VCaP (cell line): ENCODE data around the gene LPP.
A peak's percentile ranks its signal among the peaks of the same experiment; 100 is the strongest.

ENCODE experiments used
- H3K27ac ChIP-seq: fragments of 450-650 bp; 2 replicates; pipeline ENCODE4 v1.5.1; 2017
- TF ChIP-seq, protein P1 (sequence below): fragments of 450-650 bp; conservative IDR thresholded peaks from 2 replicates; pipeline ENCODE4 v1.5.1; 2017; ENCODE audit warnings: mild to moderate bottlenecking, moderate library complexity

Gene LPP

DNA sequence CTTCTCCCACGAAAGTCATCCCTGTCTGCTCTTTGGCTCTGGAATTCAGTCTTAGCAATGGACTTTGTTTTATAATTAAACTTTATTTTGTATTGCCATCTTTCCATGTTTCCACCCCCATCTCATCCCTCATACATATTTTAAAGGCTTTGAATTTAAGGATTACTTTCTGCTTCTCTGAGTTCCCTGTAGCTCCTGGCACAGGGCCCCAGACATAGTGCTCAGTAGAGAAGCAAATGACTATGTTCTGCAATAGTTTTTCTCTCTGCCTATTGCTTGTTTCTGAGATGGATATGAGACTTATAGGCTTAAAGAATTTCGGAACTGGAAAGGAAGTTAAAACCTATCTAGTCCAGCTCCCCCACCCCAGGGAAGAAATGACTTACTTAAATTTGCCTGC, 197.0 kb downstream of the LPP start:
- TF ChIP-seq, protein P1, sequence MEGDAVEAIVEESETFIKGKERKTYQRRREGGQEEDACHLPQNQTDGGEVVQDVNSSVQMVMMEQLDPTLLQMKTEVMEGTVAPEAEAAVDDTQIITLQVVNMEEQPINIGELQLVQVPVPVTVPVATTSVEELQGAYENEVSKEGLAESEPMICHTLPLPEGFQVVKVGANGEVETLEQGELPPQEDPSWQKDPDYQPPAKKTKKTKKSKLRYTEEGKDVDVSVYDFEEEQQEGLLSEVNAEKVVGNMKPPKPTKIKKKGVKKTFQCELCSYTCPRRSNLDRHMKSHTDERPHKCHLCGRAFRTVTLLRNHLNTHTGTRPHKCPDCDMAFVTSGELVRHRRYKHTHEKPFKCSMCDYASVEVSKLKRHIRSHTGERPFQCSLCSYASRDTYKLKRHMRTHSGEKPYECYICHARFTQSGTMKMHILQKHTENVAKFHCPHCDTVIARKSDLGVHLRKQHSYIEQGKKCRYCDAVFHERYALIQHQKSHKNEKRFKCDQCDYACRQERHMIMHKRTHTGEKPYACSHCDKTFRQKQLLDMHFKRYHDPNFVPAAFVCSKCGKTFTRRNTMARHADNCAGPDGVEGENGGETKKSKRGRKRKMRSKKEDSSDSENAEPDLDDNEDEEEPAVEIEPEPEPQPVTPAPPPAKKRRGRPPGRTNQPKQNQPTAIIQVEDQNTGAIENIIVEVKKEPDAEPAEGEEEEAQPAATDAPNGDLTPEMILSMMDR: no peak

DNA sequence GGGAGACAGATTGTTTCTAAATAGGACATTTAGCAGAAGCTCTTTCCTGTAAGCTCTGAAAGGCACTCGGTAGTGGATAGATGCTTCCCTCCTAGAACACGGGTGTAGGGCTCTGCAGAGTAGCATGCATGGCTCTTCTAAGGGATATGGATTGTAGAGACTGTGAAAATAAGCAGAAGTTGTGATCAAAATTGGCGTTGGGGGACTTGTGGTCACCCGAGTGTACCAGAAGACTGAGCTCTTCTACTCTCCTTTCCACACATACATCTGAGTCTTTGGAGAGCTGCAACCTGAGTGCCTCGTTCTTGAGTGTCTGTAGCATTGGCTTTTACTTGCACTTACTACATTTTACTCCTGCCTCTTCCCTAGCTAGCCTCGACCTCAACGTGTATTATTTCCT, 197.7 kb downstream of the LPP start:
- TF ChIP-seq, protein P1: no peak
- no peak overlapping the region for H3K27ac ChIP-seq

More for the DNA sequence above, 197.0 kb downstream of the LPP start:
- no peak overlapping the region for H3K27ac ChIP-seq

DNA sequence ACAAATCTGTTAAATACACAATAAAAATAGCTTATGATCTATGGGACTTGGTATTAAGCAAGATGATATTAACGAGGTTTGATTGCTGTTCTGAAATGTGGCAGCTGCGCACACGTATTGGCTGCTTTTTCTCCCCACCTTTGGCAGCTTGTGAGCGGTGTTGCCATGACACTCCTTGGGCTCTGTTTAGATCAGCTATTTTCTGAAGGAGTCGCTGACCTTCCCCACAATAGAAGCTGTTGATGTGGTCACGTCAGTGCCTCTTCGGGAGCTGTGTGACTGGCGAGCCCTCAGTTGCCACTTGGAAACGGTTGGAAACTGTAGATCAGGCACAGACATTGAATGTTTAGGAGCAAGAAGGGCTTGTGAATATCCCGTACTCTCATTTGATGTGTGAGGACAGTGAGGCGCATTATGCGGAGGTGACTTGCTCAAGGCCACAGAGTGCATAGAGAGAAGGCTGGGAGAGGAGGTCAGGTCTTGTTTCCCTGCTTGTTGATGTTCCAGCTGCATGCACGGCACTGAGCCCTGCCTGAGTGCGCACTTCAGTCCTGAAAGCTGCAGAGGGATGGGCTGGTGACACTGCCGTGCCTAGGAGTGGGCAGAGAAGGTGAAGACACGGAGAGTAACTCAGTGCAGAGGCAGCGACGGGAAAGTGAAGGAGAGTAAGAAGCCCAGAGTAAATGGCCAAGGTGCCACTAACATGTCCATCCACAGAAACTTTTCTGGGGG, 198.4 kb downstream of the LPP start:
- TF ChIP-seq, protein P1: no peak
- no peak overlapping the region for H3K27ac ChIP-seq

DNA sequence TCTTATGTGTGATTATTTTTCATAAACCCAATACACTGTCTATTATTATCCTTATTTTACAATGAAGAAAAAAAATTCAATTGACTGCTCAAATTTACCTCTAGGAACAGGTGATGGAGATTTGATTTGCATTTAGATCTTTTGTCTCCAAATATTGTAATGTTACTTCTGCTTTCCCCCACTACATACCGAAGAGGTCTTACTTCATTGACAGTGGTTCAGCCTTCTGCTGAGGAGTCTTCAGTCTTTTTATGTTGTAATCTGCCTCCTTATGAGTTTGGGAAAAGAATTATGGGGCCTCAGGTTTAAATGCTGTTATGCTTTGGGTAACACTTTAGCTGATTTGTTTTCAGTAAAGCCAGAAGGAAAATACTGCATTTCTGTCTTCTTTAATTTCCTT, 199.5 kb downstream of the LPP start:
- H3K27ac ChIP-seq: no peak overlapping the region
- TF ChIP-seq, protein P1: no peak

DNA sequence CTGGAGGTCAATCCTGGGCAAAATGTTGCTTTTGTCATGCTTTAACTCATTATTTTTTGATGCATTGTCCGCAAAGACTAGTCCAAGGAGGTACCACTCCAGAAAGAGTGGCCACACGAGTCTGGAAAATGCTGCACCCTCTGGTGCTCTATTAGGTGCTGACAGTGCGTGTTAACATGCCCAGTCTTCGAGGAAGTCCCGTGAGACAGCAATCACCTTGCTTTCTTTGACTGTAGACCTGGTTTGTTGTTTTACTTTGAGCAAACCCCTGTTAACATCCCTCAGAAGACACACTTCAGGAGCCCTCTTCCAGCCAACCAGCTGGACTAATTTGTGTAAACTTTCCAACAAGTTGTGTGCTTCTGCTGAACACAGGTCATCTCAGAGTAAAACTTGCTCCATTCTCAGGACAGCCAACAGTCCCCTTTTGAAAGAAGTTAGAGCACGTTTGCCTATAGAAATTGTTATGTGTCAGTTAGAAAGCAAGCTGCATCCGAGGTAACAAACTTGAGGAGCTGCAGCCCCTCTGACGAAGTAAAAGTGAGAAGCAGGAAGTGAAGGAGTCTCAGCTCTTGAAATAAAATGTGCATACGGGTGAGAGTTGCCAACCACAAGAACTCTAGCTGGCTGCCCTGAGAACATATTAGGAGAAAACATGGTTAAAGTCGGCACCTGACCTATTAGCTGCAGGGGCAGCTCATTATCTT, 205.0 kb downstream of the LPP start:
- TF ChIP-seq, protein P1: no peak
- H3K27ac ChIP-seq: no peak overlapping the region

DNA sequence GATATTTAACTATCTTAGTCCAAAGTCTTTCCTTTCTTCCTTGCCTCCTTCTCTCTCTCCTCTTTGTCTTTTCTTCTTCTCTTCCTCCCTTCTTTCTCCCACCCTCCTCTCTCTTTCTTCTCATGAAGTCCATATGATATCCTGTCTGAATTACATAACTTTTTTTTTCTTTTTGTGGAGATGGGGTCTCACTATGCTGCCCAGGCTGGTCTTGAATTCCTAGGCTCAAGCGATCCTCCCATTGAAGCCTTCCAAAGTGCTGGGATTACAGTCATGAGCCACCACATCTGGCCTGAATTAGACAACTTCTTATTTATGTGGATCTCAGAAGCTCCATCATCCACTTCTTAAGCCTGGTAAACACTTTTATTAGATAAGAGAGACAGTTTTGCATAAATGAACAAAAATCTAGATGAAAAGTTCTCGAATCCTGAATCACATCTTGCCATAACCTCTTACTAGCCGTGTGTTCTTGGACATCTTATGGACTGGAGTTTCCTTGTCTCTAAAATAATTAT, 206.5 kb downstream of the LPP start:
- no peak overlapping the region for H3K27ac ChIP-seq

DNA sequence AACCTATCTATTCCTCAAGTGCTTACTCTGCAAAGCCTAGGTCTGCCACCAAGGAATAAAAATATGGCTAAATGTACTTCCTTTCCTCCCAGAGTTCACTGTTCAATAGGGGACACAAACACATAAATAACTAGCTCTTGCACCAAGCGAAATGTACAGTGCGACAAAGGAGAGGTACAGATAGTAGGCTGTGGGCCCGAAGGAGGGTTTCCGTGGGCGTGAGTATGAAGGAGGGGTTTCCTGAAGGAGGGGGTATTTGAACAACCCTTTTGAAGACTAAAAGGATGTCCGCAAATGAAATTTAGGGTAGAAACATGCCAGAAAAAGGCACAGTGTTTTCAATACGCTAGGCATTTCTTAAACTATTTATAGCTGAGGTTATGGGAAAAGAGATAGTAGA, 207.9 kb downstream of the LPP start:
- H3K27ac ChIP-seq: 0 out of 2 replicates have a peak overlapping the region, but pooled peaks have one; percentile 10
- TF ChIP-seq, protein P1: no peak

More for the DNA sequence above, 206.5 kb downstream of the LPP start:
- TF ChIP-seq, protein P1: no peak
